ENCODE data around the gene WASF3.

The WASF3 gene

DNA sequence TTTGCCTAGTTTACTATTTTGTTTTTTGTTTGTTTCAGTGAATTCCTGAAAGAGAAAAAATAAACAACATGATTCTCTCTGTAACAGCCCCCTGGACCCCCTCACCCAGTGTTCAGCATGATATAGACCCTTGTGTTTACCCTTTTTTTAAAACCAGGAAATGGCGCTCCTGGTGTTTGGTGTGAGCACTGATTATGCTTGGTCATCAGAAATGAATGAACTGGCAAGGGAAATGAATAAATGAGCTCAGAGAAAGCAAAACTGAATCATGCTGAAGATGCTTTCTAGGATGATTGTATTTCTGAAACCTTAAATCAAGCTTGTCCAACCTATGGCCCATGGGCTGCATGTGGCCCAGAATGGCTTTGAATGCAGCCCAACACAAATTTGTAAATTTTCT is 22.1 kb downstream of the WASF3 start:
- H3K27ac ChIP-seq (ENCODE audit: low read length) = no peak overlapping the region
- H3K79me2 ChIP-seq (ENCODE audit: low read length) = no peaks in the 10 kb centered on the region
- H3K9ac ChIP-seq (ENCODE audit: low read length) = no peak overlapping the region
- no peaks in the 10 kb centered on the region for H3K36me3 ChIP-seq (replicated peaks; ENCODE audit: low read depth, low read length)
- TF ChIP-seq EZH2phosphoT487 (IDR thresholded peaks at IDR 0.05; ENCODE audit: low read depth) = no peak
- TF ChIP-seq, protein P1, sequence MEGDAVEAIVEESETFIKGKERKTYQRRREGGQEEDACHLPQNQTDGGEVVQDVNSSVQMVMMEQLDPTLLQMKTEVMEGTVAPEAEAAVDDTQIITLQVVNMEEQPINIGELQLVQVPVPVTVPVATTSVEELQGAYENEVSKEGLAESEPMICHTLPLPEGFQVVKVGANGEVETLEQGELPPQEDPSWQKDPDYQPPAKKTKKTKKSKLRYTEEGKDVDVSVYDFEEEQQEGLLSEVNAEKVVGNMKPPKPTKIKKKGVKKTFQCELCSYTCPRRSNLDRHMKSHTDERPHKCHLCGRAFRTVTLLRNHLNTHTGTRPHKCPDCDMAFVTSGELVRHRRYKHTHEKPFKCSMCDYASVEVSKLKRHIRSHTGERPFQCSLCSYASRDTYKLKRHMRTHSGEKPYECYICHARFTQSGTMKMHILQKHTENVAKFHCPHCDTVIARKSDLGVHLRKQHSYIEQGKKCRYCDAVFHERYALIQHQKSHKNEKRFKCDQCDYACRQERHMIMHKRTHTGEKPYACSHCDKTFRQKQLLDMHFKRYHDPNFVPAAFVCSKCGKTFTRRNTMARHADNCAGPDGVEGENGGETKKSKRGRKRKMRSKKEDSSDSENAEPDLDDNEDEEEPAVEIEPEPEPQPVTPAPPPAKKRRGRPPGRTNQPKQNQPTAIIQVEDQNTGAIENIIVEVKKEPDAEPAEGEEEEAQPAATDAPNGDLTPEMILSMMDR (IDR thresholded peaks at IDR 0.05; ENCODE audit: low read depth, low read length) = no peak
- H2AFZ ChIP-seq (ENCODE audit: low read depth, low read length) = no peak overlapping the region
- H3K9me3 ChIP-seq (ENCODE audit: insufficient read depth, low read length) = no peaks in the 10 kb centered on the region
- peaks cover 19% of the 10 kb centered on the region; the same call in 1 of the 2 replicates for H3K27me3 ChIP-seq (ENCODE audit: low read depth, low read length)
- H3K4me2 ChIP-seq (ENCODE audit: low read length) = no peak overlapping the region
- H4K20me1 ChIP-seq (ENCODE audit: insufficient read depth, low read length) = no peaks in the 10 kb centered on the region
- no peaks in the 10 kb centered on the region for H3K4me1 ChIP-seq (ENCODE audit: low read length)
- no peak overlapping the region for H3K4me3 ChIP-seq (ENCODE audit: low read length)

DNA sequence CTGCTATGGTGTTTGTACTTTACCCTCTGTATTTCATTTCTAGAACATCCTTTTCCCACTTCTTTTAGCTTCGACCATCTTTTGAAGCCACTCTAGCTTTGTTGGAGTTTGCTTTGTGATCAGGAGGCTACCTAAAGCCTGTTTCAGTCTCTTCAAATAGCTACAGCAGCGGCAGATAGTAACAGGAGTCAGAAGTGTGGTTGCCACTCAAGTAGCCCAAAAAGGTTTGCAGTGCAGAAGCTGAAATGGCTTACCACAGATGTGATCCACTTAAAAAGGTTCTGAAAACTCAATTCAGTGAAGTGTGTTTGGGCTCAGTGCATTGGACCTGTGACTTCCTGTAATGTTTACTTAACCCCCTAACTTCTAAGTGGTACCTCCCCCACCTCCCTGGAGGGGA is 26.2 kb downstream of the WASF3 start:
- Histone ChIP-seq H3K79me2 (ENCODE audit: low read length) (no peaks in the 10 kb centered on the region), H4K20me1 (ENCODE audit: insufficient read depth, low read length) (no peaks in the 10 kb centered on the region), H3K9me3 (ENCODE audit: insufficient read depth, low read length) (no peaks in the 10 kb centered on the region), H3K27ac (ENCODE audit: low read length) (no peak overlapping the region), H3K4me3 (ENCODE audit: low read length) (no peak overlapping the region), H3K9ac (ENCODE audit: low read length) (no peak overlapping the region), H3K4me2 (ENCODE audit: low read length) (no peak overlapping the region), H3K27me3 (ENCODE audit: low read depth, low read length) (peaks cover 35% of the 10 kb centered on the region), H3K4me1 (ENCODE audit: low read length) (no peaks in the 10 kb centered on the region), H3K36me3 (replicated peaks; ENCODE audit: low read depth, low read length) (no peaks in the 10 kb centered on the region), H2AFZ (ENCODE audit: low read depth, low read length) (no peak overlapping the region)
- TF ChIP-seq, protein P1 (IDR thresholded peaks at IDR 0.05; ENCODE audit: low read depth, low read length) = no peak
- no peak for TF ChIP-seq EZH2phosphoT487 (IDR thresholded peaks at IDR 0.05; ENCODE audit: low read depth)

DNA sequence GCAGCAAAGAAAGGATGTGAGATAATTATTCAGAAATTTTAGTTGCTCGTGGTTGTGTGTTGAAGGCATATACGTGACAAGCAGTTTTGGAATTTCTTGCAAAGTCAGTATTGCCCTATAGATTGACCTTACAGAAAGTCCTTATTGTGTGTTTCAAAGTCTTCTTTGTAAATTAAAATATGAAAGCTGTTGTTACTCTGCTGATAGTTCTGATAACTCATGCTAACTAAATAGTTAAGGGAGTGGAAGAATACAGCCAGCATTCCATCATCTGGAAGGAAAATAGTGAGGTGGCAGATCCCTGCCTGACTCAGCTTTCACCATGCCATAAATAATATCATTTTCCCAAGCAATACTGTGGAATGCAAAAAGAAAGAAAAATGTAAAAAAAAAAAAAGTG is 27.2 kb downstream of the WASF3 start:
- Histone ChIP-seq H3K9me3 (ENCODE audit: insufficient read depth, low read length) (no peaks in the 10 kb centered on the region), H4K20me1 (ENCODE audit: insufficient read depth, low read length) (no peaks in the 10 kb centered on the region), H3K4me2 (ENCODE audit: low read length) (no peak overlapping the region), H3K9ac (ENCODE audit: low read length) (no peak overlapping the region), H3K4me1 (ENCODE audit: low read length) (no peaks in the 10 kb centered on the region), H3K4me3 (ENCODE audit: low read length) (no peak overlapping the region), H3K27ac (ENCODE audit: low read length) (no peak overlapping the region), H3K27me3 (ENCODE audit: low read depth, low read length) (peaks cover 44% of the 10 kb centered on the region), H2AFZ (ENCODE audit: low read depth, low read length) (no peak overlapping the region), H3K79me2 (ENCODE audit: low read length) (no peaks in the 10 kb centered on the region), H3K36me3 (replicated peaks; ENCODE audit: low read depth, low read length) (no peaks in the 10 kb centered on the region)
- no peak for TF ChIP-seq EZH2phosphoT487 (IDR thresholded peaks at IDR 0.05; ENCODE audit: low read depth)

DNA sequence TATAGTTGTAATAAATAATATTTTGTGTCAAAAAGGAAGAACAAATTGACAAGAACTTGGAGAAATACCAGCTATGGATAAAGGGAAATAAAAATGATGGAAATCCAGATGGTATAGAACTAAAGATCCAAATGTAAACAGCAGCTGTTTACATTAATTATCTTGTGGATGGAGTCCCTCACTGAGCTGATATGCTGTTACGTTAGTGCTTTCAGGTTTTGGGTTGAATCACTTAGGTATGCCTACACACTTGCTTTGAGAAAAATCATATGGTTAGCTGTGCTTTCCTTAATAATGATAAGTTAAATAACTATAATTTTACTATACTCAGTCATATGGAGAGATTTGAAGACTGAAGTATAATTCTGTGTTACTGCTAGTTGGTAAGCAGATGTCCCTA is 27.7 kb downstream of the WASF3 start:
- Histone ChIP-seq H3K4me3 (ENCODE audit: low read length) (no peak overlapping the region), H3K27ac (ENCODE audit: low read length) (no peak overlapping the region), H3K27me3 (ENCODE audit: low read depth, low read length) (peaks cover 48% of the 10 kb centered on the region), H3K79me2 (ENCODE audit: low read length) (no peaks in the 10 kb centered on the region), H3K9me3 (ENCODE audit: insufficient read depth, low read length) (no peaks in the 10 kb centered on the region), H3K4me1 (ENCODE audit: low read length) (no peaks in the 10 kb centered on the region), H2AFZ (ENCODE audit: low read depth, low read length) (no peak overlapping the region), H3K9ac (ENCODE audit: low read length) (no peak overlapping the region), H3K36me3 (replicated peaks; ENCODE audit: low read depth, low read length) (no peaks in the 10 kb centered on the region), H4K20me1 (ENCODE audit: insufficient read depth, low read length) (no peaks in the 10 kb centered on the region), H3K4me2 (ENCODE audit: low read length) (no peak overlapping the region)
- no peak for TF ChIP-seq EZH2phosphoT487 (IDR thresholded peaks at IDR 0.05; ENCODE audit: low read depth)
- TF ChIP-seq, protein P1 (IDR thresholded peaks at IDR 0.05; ENCODE audit: low read depth, low read length) = no peak

DNA sequence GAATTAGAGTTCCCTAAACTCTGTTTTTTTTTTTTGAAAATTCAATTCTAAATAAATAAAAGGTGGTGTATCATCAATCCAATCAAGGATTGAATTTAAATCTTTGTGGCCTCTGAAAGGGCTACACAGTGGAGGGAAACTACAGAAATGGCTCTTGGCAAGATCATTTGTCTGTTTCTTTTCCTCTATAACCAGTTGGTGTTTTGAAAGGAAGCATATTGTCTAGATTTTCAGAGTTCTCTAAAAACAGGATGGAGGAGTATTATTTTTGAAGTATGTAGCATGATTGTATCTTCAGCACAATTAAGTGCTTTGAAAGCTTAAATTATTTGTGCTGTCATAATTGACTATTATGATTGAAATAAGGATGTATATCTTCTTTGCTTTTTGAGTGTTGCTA is 29.8 kb downstream of the WASF3 start:
- no peak overlapping the region for H3K9ac ChIP-seq (ENCODE audit: low read length)
- TF ChIP-seq EZH2phosphoT487 (IDR thresholded peaks at IDR 0.05; ENCODE audit: low read depth) = no peak
- TF ChIP-seq, protein P1 (IDR thresholded peaks at IDR 0.05; ENCODE audit: low read depth, low read length) = no peak
- H3K36me3 ChIP-seq (replicated peaks; ENCODE audit: low read depth, low read length) = no peaks in the 10 kb centered on the region
- no peak overlapping the region for H2AFZ ChIP-seq (ENCODE audit: low read depth, low read length)
- no peaks in the 10 kb centered on the region for H3K79me2 ChIP-seq (ENCODE audit: low read length)
- H3K4me2 ChIP-seq (ENCODE audit: low read length) = no peak overlapping the region
- H3K4me3 ChIP-seq (ENCODE audit: low read length) = no peak overlapping the region
- no peaks in the 10 kb centered on the region for H3K9me3 ChIP-seq (ENCODE audit: insufficient read depth, low read length)
- H3K27me3 ChIP-seq (ENCODE audit: low read depth, low read length) = peaks cover 57% of the 10 kb centered on the region
- no peak overlapping the region for H3K27ac ChIP-seq (ENCODE audit: low read length)
- no peaks in the 10 kb centered on the region for H4K20me1 ChIP-seq (ENCODE audit: insufficient read depth, low read length)
- no peaks in the 10 kb centered on the region for H3K4me1 ChIP-seq (ENCODE audit: low read length)
